Measurements from ENCODE around the gene PDE4DIP.
"Not testable (repeated sequence)": the region's sequence is repeated elsewhere in the genome, so short reads cannot be mapped to it uniquely, and the experiment has no call there.

Gene PDE4DIP

DNA sequence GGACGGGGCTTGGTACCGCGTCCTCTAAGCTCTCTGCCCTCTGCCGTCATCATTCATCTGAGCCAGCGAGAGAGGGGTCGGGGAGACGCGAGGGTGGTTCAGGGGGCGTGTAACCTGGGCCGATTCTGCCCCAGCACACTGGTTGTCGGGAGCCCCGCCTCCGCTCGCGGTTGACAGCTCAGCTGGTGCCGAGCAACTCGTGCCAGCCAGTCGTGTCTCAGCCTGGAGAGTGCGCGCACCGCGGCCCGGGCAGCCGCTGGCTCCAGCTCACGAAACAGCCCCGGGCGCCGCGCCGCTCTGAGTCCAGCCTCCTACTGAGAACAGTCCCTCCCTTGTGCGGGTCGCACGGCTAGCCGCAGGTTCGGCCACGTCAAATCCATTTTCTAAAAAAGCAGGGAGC lies at the start of gene PDE4DIP:
PDE4DIP (plus strand) TSS at position 209 of the 400 bp plus-strand sequence. CDS start 347 bp downstream, outside the sequence.
- not testable (repeated sequence) for DNase-seq (ENCODE audit: low read depth)

DNA sequence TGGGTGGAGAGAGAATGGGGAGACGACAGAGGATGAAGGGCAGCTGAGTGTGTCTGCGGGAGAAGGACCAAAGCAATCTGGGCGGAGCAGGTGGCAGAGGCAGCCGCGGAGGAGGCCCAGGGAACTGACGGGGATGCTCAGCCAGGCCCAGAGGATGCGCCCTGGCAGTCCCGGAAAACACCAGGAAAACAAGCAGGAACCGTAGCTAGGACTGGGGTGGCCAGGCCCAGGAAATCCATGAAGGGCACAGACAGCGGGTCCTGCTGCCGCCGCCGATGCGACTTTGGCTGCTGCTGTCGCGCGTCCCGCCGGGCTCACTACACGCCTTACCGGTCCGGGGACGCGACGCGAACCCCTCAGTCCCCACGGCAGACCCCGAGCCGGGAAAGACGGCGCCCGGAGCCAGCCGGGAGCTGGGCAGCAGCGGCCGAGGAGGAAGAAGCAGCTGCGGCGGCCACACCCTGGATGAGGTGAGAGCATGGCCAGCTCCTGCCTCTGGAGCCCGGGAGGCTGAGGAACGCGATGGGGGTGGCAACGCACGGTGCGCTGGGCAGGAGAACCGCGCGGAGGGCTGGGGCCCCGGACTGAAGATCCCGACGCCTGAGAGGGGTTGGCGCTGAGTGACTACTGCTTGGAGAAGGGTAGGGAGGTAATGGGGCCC lies 35.8 kb upstream of the PDE4DIP start:
- not testable (repeated sequence) for DNase-seq (ENCODE audit: low read depth)

DNA sequence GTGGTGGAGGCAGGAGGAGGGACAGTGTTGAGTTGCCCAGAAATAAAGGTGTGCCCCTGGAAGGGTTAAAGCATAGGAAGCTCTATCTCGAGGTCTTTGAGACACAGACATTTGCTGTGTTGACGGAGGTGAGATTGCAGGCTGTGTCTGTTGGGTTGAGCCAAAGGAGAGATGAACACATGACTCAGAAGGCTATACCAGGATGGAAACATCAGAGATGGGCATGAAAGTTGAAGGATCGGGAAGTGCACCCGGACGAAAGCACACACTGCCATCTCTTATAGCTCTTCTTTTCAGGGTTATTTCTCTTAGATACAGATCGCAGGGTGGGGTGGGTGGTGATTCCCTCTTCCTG lies 35.3 kb upstream of the PDE4DIP start:
- not testable (repeated sequence) for DNase-seq (ENCODE audit: low read depth)

DNA sequence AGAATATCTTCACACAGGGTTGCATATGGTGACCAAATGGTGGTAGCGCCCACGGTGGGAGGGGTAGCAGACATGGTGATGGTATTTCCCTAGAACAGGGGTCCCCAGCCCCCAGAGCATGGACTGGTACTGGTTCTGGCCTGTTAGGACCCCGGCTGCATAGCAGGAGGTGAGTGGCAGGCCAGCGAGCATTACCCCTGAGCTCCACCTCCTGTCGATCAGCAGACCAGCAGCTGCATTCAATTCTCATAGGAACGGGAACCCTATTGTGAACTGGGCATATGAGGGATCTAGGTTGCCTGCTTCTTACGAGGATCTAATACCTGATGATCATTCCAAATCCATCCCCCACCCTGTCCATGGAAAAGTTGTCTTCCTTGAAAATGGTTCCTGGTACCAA lies 22.0 kb upstream of the PDE4DIP start:
- DNase-seq (ENCODE audit: low read depth), result not testable (repeated sequence)

DNA sequence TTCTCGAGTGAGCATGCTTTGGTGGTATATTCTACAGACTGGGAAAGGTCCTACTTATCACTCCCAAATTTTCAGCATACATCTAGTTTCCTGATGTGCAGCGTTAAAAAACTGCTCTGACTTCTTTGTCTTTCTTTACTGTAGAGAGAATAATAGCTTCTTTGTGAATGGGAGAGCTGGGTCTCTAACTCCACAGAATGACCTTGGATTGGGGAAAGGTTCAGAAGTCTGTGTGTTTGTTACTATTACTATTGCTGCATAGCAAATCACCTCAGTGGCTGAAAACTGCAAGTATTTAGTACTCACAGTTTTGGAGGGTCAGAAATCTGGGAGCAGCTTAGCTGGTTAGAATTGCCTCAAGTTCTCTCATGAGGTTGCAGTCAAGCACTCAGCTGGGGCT lies 20.4 kb upstream of the PDE4DIP start:
- DNase-seq (ENCODE audit: low read depth), result not testable (repeated sequence)

DNA sequence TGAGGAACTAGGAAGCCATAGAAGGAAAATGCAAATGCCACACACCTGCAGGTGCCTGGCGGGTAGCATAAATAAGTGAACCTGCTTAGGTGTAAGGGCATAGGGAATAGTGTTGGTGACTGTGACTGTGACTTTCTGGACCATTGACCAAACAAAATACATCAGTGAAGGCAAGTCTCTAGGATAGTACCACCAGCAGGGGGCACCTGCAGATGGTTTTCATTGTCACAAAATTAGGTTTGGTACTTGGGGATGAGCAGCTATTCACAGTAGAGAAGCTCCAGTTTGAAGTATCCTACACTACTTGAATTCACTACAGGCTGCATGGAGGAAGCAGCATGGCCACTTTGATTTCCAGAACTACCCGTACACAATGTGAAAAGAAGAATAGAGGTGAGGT lies 19.2 kb upstream of the PDE4DIP start:
- DNase-seq (ENCODE audit: low read depth), result not testable (repeated sequence)

DNA sequence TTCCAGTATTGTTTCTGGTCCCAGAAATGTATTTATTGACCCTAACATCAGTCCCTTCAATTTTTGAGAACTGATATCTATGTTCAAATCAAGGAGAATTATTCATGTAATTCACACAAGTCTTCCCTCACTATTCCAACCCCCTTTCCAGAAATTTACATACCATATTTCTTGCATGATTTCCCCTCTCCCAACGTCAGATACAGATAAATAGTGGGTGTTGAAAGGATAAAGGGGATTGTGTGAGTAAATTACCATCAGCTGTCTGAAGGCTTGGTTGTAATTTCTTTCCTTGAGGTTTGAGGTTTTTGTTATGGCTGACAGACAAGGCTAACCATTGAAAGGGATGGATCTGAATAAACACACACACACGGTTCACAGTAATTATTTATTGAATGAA lies 15.7 kb upstream of the PDE4DIP start:
- not testable (repeated sequence) for DNase-seq (ENCODE audit: low read depth)

DNA sequence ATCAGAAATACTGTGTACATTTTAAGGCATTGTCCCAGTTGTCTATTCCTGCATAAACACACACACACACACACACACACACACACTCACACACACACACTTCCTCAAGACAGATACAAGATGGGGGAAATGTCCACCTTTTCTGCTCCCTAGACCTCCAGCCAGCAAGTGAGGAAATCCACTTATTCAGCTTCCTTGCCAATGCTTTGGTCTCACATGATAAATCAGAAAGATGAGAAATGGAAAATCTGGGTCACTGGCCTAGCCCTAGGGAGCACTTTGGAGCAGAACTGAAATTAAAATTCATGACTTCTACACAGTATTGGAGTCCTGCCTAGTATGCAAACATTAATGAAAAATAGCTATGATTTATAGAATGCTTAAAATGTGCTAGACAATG lies 15.3 kb upstream of the PDE4DIP start:
- DNase-seq (ENCODE audit: low read depth), result not testable (repeated sequence)

DNA sequence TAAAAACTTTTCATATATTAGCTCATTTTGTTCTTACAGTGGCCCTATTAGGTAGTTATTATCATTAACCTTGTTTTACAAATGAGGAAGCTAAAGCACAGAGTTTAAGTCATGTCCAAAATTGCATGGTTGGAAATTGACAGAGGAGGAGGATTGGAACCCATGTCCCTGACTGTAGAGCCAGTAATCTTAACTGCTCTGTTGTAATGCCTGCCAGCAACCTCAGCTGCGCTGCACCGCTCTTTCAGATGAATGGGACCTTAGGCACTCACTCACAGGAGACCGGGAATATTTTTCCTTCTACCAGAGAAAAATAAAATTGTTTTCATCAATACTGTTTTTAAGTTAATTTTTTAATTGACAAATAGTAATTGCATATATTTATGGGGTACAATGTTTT lies 14.9 kb upstream of the PDE4DIP start:
- DNase-seq (ENCODE audit: low read depth), result not testable (repeated sequence)

DNA sequence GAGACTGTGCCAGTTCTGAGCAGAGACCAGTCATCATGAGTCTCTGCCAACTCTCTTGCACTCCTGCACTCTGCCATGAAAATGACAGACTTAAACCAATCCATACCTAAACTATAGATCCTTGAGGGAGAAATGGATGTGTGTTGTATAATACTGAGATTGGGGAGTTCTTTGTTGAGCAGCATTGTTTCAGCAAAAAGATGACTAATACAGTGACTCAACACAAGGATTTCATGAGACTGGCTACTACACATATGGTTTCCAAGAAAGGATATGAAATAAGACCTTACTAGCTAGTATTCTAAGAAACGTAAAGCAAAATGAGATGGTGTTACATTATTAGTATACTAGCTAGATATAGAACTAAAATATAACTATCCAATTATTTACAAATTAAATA lies 3.0 kb upstream of the PDE4DIP start:
- not testable (repeated sequence) for DNase-seq (ENCODE audit: low read depth)

DNA sequence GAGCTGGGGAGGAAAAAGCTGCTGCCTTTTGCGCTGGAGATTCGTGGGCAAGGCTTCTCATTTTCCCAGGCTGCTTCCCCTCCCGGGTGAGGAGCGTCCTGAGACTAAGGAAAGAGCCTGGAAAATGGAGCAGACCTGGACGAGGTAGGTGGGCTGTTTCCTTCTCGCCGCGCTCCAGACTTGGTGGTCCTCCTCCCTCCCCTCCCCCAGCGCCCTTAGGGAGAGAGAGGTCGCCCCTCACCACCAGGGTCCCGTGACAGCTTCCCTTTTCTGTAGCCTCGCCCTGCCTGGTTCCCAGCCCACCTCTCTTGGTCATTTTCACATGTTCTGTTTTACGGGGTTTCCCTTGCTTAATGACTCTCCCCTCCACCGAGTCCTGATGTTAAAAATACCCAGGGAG lies 423 bp downstream of the PDE4DIP start:
- not testable (repeated sequence) for DNase-seq (ENCODE audit: low read depth)

DNA sequence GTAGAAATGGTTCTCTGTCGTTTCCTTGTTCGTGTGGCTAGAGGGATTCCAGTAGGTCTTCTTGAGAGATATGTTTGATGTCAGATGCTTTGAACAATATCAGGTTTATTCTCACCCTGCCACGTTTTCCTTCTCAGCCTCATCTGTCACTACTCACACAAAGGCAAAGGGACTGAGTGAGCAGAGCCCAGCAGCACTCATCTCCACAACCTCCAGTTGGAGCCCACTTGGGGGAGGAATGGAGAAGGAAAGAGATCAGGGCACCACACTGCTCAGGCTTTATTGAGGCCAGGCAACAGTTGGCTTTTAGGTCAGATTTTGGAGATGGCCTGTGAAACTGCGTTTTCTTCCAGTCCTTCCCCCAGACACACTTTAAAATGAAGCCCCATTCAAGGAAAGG lies 840 bp downstream of the PDE4DIP start:
- not testable (repeated sequence) for DNase-seq (ENCODE audit: low read depth)

DNA sequence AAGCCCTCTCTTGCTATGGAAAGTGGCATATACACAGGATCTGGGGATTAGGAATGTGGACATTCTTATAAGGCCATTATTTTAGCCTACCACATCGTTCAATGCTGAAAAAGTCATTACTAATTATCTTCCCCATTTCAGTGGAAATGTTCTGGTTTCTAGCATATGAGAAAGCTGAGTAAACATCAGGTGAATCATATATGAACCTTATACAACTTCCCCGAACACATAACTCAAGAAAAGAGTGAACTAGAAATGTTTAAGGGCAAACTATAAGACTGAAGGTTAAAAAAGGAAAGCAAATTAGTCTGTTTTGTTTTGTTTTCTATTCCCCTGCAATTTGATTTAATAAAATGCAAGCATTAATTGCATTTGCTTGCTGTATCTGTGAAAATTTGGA lies 6.1 kb downstream of the PDE4DIP start:
- DNase-seq (ENCODE audit: low read depth), result not testable (repeated sequence)

DNA sequence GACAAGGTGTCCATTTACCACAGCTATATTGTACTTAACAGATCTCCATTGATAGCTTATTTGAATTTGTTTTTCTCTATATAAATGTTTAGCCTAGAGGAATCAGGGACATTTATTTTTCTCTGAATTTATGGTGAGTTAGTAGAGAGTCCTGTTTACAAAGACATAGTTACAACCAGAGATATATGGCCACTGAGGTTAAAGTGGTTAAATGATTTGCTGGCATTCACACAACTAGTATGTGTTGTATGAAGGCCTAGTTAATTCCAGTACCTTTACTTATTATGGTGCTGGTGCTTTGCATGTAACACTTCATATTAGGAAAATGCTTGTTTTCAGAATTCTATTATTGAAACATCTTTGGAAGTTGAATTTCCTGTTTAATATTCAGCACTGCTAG lies 6.6 kb downstream of the PDE4DIP start:
- not testable (repeated sequence) for DNase-seq (ENCODE audit: low read depth)

DNA sequence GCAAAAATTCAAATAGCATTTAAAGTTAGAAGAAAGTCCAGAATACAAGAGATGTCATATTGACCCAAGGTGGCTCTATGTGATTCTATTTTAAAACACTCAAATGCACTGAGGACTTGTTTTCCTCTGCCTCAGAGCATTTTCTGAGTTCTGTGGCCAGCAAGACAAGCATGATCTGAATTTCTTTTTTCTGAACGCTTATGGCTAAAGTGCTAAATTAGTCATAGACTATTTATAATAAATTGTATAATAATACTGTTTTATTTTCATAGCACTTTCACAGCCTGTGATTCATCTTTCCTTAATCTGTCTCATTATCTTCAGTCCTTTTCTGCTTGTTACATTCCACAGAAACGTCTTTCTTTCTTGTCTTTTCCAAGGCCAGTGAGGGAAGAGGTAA lies 7.5 kb downstream of the PDE4DIP start:
- not testable (repeated sequence) for DNase-seq (ENCODE audit: low read depth)

DNA sequence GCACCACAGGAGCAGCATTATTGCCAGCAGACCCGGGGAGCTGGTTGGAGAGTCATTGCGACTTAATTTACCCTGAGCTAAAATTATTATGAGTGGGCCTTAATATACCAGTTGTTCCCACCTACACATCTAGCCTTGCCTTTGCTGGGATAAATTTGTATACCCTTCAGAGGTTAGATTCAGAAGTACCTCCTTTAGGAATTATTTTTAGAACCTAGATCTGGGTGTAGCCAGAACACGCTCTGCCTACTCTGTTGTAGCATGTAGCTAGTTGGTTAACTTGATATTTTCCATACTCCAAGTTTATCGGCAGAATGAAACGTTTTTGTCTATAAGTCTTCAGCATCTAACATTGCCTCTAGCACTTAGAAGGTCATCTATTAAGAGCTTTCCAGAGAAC lies 9.1 kb downstream of the PDE4DIP start:
- DNase-seq (ENCODE audit: low read depth), result not testable (repeated sequence)

DNA sequence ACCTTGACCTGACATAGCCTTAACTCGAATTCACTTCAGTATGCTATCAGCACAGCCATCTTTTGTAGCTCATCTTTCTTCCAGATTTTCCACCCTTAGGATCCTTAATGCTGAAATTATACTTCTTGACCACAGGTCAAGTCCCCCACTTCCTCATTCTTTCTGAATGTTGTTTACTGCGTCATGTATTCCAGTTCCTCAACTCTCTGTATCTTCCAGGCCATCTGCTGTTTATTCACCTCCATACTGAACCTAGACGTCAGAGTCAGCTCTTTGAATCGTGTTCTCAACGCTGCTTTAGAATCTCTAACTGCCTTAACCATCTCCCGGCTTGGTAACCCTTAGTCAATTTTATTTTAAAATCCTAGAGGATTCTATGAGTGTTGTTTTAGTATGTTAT lies 9.8 kb downstream of the PDE4DIP start:
- not testable (repeated sequence) for DNase-seq (ENCODE audit: low read depth)

DNA sequence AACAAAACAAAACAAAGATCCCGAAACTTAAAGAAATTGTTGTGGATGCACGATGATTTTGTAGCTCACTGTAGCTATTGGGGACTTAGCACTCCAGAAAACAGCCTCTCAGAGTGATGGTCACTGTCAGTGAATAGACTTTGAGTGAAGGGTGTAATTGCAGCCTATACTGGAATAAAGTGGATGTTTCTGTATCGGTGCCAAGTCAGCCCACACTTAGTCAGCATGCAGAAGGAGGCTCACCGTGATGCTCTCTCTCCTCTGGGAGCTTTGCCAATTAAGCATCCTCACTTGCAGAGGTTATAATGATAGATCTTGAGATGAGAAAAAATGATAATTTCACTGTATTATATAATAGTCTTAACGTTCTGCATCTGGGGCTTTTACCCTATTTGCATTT lies 11.1 kb downstream of the PDE4DIP start:
- not testable (repeated sequence) for DNase-seq (ENCODE audit: low read depth)

DNA sequence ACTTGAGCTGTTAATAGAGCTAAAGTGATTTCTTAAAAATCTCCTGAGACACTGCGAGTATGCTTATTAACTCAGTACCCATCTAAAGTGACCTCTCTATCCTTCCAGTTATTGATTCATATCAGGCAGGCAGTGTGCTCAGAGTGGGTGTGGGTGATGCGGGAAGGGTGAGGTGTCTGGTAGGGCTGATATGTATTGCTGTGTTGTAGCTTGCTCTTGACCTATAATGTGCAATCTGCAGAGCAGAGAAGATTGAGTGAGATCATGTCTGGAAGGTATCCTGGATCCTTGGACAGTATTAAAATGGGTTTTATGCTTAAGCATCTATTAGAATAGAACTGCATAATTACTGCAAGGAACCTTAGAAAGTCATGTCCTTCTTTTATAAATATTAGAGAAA lies 15.8 kb downstream of the PDE4DIP start:
- DNase-seq (ENCODE audit: low read depth), result not testable (repeated sequence)

DNA sequence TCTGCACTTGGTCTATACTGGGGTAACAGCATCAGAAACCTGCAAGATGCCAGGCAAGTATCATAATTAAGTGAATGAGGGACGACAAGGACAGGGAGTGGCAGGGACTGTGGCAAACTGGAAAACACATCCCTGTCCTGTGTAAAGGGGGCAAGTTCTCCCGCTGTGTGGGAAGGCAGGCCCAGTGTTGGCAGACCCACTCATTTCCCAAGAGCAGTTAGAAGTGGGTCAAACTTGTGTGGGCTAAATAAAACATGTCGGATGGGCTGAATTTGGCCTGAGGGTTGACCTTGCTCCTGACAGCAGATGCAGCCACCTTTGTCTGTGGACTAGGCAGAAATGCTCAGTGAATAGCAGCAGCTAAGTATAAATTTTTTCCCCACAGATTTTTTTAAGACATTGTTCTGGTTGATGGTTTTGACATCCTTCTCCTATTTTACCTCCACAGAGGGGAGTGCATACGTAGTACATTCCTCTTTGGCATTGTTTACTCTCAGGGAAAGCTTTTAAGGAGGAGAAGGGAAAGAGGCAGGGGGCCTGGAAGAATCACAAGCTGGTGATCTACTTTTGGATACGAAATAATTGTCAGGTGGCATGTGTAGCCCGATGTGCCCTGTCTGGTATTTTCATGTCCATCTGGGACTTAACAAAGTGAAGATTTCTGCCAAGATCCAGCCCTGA lies 16.5 kb downstream of the PDE4DIP start:
- DNase-seq (ENCODE audit: low read depth), result not testable (repeated sequence)

DNA sequence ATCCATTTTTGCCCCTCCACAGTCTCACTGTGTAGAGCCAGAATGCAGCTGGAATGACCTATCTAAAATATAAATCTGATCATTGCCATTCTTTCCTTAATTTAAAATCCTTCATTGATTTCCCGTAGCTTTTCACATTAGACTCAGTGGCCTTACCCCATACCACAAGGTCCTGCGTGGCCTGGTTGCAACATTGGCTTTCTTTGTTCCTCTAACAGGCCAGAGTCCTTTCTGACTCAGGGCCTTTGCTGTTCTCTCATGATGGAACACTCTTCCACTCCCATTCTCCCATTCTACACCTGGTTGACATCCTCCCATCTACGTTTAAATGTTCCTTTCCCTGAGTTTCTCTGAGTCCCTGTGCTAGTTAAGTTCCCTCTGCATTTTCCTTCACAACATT lies 18.4 kb downstream of the PDE4DIP start:
- not testable (repeated sequence) for DNase-seq (ENCODE audit: low read depth)

DNA sequence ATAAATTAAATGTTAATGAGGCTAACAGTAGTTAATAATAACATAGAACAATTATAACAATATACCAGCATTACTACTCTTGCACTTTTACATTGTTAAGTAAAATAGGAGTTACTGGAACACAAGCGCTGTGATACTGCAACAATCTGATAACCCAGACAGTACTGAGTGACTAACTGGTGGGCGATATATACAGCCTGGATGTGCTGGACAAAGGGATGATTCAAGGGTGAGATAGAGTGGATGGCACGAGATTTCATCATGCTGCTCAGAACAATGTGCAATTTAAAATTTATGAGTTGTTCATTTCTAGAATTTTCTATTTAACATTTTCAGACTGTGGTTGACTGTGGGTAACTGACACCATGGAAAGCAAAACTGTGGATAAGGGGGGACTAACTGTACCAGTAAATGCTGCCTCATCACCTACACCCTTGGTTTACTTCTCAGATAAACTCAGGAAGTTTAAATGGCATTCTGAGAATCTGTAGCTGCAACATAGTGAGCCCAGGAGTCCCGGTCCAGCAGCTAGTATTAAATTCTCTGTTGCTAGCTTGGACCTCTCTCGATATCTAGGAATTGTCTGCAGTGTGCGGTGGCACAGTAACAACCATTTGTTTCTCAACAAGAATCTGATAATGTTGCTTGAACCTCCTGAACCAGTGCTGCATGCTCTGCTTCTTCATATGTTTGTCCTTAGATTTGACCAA lies 24.9 kb downstream of the PDE4DIP start:
- DNase-seq (ENCODE audit: low read depth), result not testable (repeated sequence)

DNA sequence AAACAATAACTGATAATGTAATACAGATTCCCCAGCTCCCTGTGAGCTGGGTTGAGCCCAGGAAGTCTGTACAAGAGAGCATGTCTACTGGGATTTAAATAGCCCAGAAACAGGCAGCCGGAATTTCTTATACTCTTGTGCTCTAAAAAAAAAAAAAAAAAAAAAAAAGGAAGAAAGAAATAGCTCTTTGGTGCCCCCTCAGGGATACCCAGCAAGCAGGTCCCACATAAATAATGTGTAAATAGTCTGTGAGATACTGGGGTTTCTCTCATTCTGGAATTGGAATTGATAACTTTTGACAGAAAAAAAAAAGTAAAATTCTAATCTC lies 25.4 kb downstream of the PDE4DIP start:
- not testable (repeated sequence) for DNase-seq (ENCODE audit: low read depth)
